ENCODE measurements around the gene NUDT6. TPM values are rescaled to one million over a fixed set of nuclear protein-coding genes. Genes with fewer than 3 reads are reported as not detected.

NUDT6 gene
- polyA plus RNA-seq, 1 donor from 2014 or later = 12.4 TPM

DNA sequence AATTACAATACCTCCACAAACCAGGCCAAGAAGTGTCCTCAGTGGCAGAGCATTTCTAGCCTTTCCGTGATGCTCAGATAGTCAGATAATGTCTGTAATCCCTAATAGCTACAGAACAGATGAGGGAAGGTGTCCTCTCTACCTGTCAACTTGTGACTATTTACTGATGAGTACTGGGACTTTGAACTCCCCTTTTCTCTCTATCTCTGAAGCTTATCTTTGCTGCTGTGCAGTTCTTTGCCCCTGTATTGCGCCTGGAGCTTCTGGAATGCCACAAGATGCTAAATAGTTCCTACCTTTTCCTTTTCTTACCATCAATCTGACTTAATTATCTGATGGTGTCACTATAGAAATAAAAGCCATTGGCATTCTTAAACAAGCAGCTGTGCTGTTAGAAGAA, 65.2 kb downstream of the NUDT6 start:
- Histone ChIP-seq H3K36me3 (ENCODE audit: insufficient read depth, low read length) (no peaks in the 10 kb centered on the region), H3K4me2 (ENCODE audit: low read length) (no peak overlapping the region), H4K20me1 (ENCODE audit: insufficient read depth) (no peaks in the 10 kb centered on the region), H3F3A (ENCODE audit: insufficient read depth, low read length, poor library complexity, severe bottlenecking) (no peaks in the 10 kb centered on the region), H3K4me3 (ENCODE audit: low read length) (no peak overlapping the region), H3K79me2 (replicated peaks; ENCODE audit: insufficient read depth, low read length) (peaks cover 6% of the 10 kb centered on the region), H3K27me3 (ENCODE audit: insufficient read depth, low read depth, low read length) (no peaks in the 10 kb centered on the region), H3K9ac (ENCODE audit: low read length) (no peak overlapping the region), H3K9me3 (ENCODE audit: low read length) (no peaks in the 10 kb centered on the region), H3K27ac (ENCODE audit: low read length) (no peak overlapping the region), H3K9me2 (ENCODE audit: insufficient read depth, low read length) (no peaks in the 10 kb centered on the region), H2AFZ (ENCODE audit: low read depth, low read length) (no peak overlapping the region)
- TF ChIP-seq RAD21 (conservative IDR thresholded peaks at IDR 0.05) = no peak
- TF ChIP-seq POLR2AphosphoS5 (IDR thresholded peaks at IDR 0.05) = no peak
- no peak for TF ChIP-seq SMC3 (conservative IDR thresholded peaks at IDR 0.05; ENCODE audit: poor library complexity)
- TF ChIP-seq MXI1 (conservative IDR thresholded peaks at IDR 0.05; ENCODE audit: poor library complexity, severe bottlenecking) = no peak
- TF ChIP-seq, protein P1, sequence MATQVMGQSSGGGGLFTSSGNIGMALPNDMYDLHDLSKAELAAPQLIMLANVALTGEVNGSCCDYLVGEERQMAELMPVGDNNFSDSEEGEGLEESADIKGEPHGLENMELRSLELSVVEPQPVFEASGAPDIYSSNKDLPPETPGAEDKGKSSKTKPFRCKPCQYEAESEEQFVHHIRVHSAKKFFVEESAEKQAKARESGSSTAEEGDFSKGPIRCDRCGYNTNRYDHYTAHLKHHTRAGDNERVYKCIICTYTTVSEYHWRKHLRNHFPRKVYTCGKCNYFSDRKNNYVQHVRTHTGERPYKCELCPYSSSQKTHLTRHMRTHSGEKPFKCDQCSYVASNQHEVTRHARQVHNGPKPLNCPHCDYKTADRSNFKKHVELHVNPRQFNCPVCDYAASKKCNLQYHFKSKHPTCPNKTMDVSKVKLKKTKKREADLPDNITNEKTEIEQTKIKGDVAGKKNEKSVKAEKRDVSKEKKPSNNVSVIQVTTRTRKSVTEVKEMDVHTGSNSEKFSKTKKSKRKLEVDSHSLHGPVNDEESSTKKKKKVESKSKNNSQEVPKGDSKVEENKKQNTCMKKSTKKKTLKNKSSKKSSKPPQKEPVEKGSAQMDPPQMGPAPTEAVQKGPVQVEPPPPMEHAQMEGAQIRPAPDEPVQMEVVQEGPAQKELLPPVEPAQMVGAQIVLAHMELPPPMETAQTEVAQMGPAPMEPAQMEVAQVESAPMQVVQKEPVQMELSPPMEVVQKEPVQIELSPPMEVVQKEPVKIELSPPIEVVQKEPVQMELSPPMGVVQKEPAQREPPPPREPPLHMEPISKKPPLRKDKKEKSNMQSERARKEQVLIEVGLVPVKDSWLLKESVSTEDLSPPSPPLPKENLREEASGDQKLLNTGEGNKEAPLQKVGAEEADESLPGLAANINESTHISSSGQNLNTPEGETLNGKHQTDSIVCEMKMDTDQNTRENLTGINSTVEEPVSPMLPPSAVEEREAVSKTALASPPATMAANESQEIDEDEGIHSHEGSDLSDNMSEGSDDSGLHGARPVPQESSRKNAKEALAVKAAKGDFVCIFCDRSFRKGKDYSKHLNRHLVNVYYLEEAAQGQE (IDR thresholded peaks at IDR 0.05; ENCODE audit: borderline replicate concordance) = no peak
- TF ChIP-seq, protein P2, sequence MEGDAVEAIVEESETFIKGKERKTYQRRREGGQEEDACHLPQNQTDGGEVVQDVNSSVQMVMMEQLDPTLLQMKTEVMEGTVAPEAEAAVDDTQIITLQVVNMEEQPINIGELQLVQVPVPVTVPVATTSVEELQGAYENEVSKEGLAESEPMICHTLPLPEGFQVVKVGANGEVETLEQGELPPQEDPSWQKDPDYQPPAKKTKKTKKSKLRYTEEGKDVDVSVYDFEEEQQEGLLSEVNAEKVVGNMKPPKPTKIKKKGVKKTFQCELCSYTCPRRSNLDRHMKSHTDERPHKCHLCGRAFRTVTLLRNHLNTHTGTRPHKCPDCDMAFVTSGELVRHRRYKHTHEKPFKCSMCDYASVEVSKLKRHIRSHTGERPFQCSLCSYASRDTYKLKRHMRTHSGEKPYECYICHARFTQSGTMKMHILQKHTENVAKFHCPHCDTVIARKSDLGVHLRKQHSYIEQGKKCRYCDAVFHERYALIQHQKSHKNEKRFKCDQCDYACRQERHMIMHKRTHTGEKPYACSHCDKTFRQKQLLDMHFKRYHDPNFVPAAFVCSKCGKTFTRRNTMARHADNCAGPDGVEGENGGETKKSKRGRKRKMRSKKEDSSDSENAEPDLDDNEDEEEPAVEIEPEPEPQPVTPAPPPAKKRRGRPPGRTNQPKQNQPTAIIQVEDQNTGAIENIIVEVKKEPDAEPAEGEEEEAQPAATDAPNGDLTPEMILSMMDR (IDR thresholded peaks at IDR 0.05; ENCODE audit: poor library complexity, severe bottlenecking) = no peak
- TF ChIP-seq TAF1 (IDR thresholded peaks at IDR 0.05; ENCODE audit: low read depth) = no peak
- no peak for TF ChIP-seq EZH2 (IDR thresholded peaks at IDR 0.05; ENCODE audit: borderline replicate concordance, insufficient read depth, low read length, poor library complexity, severe bottlenecking)
- no peak for TF ChIP-seq EP300 (conservative IDR thresholded peaks at IDR 0.05; ENCODE audit: poor library complexity, severe bottlenecking)

DNA sequence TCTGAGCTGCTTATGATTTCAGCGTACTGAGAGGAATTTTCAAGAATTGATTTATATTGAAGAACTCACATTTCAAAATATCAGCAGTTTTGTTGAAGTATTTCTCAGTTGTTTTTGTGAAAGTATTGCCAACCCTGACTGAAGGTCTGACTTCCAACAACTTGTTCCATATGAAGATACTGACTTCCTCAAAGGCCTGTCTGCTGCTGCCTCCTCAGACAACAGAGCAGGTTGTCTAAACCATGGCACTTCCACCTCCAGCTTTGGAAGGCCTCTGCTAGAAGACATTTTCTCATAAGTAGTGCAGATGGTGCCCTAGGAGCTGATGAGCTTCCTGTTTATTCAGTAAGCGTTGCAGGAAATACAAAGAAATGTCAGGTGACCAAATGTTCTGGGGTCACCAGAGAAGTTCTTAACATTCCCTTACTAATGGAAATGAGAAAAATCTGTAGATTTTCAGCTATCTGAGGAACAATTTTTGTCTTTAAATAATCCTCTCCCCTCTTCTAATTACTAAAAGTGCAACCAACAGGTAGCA, 67.0 kb downstream of the NUDT6 start:
- Histone ChIP-seq H3F3A (ENCODE audit: insufficient read depth, low read length, poor library complexity, severe bottlenecking) (no peaks in the 10 kb centered on the region), H3K79me2 (replicated peaks; ENCODE audit: insufficient read depth, low read length) (no peaks in the 10 kb centered on the region), H3K4me3 (ENCODE audit: low read length) (no peak overlapping the region), H3K9ac (ENCODE audit: low read length) (no peak overlapping the region), H4K20me1 (ENCODE audit: insufficient read depth) (no peaks in the 10 kb centered on the region), H2AFZ (ENCODE audit: low read depth, low read length) (no peak overlapping the region), H3K36me3 (ENCODE audit: insufficient read depth, low read length) (no peaks in the 10 kb centered on the region), H3K9me2 (ENCODE audit: insufficient read depth, low read length) (no peaks in the 10 kb centered on the region), H3K4me2 (ENCODE audit: low read length) (no peak overlapping the region), H3K27ac (ENCODE audit: low read length) (no peak overlapping the region), H3K9me3 (ENCODE audit: low read length) (no peaks in the 10 kb centered on the region), H3K27me3 (ENCODE audit: insufficient read depth, low read depth, low read length) (no peaks in the 10 kb centered on the region)
- TF ChIP-seq EP300 (conservative IDR thresholded peaks at IDR 0.05; ENCODE audit: poor library complexity, severe bottlenecking) = no peak
- TF ChIP-seq TAF1 (IDR thresholded peaks at IDR 0.05; ENCODE audit: low read depth) = no peak
- no peak for TF ChIP-seq EZH2 (IDR thresholded peaks at IDR 0.05; ENCODE audit: borderline replicate concordance, insufficient read depth, low read length, poor library complexity, severe bottlenecking)
- TF ChIP-seq, protein P1 (IDR thresholded peaks at IDR 0.05; ENCODE audit: borderline replicate concordance) = no peak
- no peak for TF ChIP-seq SMC3 (conservative IDR thresholded peaks at IDR 0.05; ENCODE audit: poor library complexity)
- no peak for TF ChIP-seq MXI1 (conservative IDR thresholded peaks at IDR 0.05; ENCODE audit: poor library complexity, severe bottlenecking)
- TF ChIP-seq, protein P2 (IDR thresholded peaks at IDR 0.05; ENCODE audit: poor library complexity, severe bottlenecking) = no peak
- no peak for TF ChIP-seq POLR2AphosphoS5 (IDR thresholded peaks at IDR 0.05)
- no peak for TF ChIP-seq RAD21 (conservative IDR thresholded peaks at IDR 0.05)

Measured in neural cell (in vitro differentiated cells).